ENCODE measurements around the gene ZNF783. TPM values are rescaled to one million over a fixed set of nuclear protein-coding genes. Genes with fewer than 3 reads are reported as not detected.
A peak's percentile ranks its signal among the peaks of the same experiment; 100 is the strongest.

The ZNF783 gene
- polyA plus RNA-seq, 1 donor (not counting 4 experiments of a cell fraction or from before 2014, with no cell fraction given) = 4.2 TPM

- Histone ChIP-seq H3K4me1 (ENCODE audit: control insufficient read depth, extremely low read depth, insufficient read depth, low read length) (peaks cover 27% of the 10 kb centered on the region), H3K4me2 (ENCODE audit: control insufficient read depth, extremely low read depth, insufficient read depth, low read depth, low read length) (peak overlapping the region; percentile 85), H3K27me3 (ENCODE audit: control insufficient read depth, extremely low read depth, insufficient read depth, low read length) (no peaks in the 10 kb centered on the region), H3K9me3 (ENCODE audit: control insufficient read depth, low read depth, low read length) (no peaks in the 10 kb centered on the region), H3K9me1 (ENCODE audit: control insufficient read depth, extremely low read depth, insufficient read depth, low read length) (no peaks in the 10 kb centered on the region), H4K20me1 (ENCODE audit: control insufficient read depth, extremely low read depth, insufficient read depth, low read length) (no peaks in the 10 kb centered on the region), H3K79me2 (ENCODE audit: control insufficient read depth, insufficient read depth, low read length) (peaks cover 4% of the 10 kb centered on the region), H2AFZ (ENCODE audit: control insufficient read depth, low read length) (peak overlapping the region; percentile 77), H3K9ac (ENCODE audit: control insufficient read depth, extremely low read depth, insufficient read depth, low read length) (peak overlapping the region; percentile 84), H3K36me3 (ENCODE audit: control insufficient read depth in 2 of 2, extremely low read depth in 1 of 2, insufficient read depth in 2 of 2, low read length in 2 of 2) (peaks cover 2 to 11% of the 10 kb centered on the region in 2 experiments), H3K27ac (ENCODE audit: control insufficient read depth, insufficient read depth, low read length) (peak overlapping the region; percentile 74), H3K4me3 (ENCODE audit: control insufficient read depth in 2 of 3, extremely low read depth in 1 of 3, insufficient read depth in 2 of 3, low read depth in 1 of 3, low read length in 3 of 3) (peak overlapping the region; percentile 45 to 78 (median 47))
- dilution Hi-C loops (cut with MboI; ENCODE audit: extremely low pct_ligation_motif_present, low sequenced_read_pairs) = no loop called here
- peak; percentile 52 for FAIRE-seq
- no peak for TF ChIP-seq EZH2 (IDR thresholded peaks at IDR 0.05; ENCODE audit: low read length)
- no peak for TF ChIP-seq CTCF (optimal IDR thresholded peaks at IDR 0.05 in 1 of 3, IDR thresholded peaks at IDR 0.05 in 1 of 3, conservative IDR thresholded peaks at IDR 0.05 in 1 of 3; ENCODE audit: extremely low read depth in 1 of 3, insufficient read depth in 2 of 3, low read length in 3 of 3)
- DNase-seq (ENCODE audit: low read depth, low spot score) = no peak
These were observed 624 bp upstream of the ZNF783 start for GRCh38 chr7:149261316-149261828.

- no peaks in the 10 kb centered on the region for H4K20me1 ChIP-seq (ENCODE audit: control insufficient read depth, extremely low read depth, insufficient read depth, low read length)
- no peak overlapping the region for H2AFZ ChIP-seq (ENCODE audit: control insufficient read depth, low read length)
- H3K27me3 ChIP-seq (ENCODE audit: control insufficient read depth, extremely low read depth, insufficient read depth, low read length) = no peaks in the 10 kb centered on the region
- H3K79me2 ChIP-seq (ENCODE audit: control insufficient read depth, insufficient read depth, low read length) = peaks cover 4% of the 10 kb centered on the region
- H3K9me3 ChIP-seq (ENCODE audit: control insufficient read depth, low read depth, low read length) = no peaks in the 10 kb centered on the region
- dilution Hi-C loops (cut with MboI; ENCODE audit: extremely low pct_ligation_motif_present, low sequenced_read_pairs) = no loop called here
- no peak for TF ChIP-seq CTCF (optimal IDR thresholded peaks at IDR 0.05 in 1 of 3, IDR thresholded peaks at IDR 0.05 in 1 of 3, conservative IDR thresholded peaks at IDR 0.05 in 1 of 3; ENCODE audit: extremely low read depth in 1 of 3, insufficient read depth in 2 of 3, low read length in 3 of 3)
- no peak for TF ChIP-seq EZH2 (IDR thresholded peaks at IDR 0.05; ENCODE audit: low read length)
- H3K4me1 ChIP-seq (ENCODE audit: control insufficient read depth, extremely low read depth, insufficient read depth, low read length) = peaks cover 7% of the 10 kb centered on the region
- H3K9ac ChIP-seq (ENCODE audit: control insufficient read depth, extremely low read depth, insufficient read depth, low read length) = no peak overlapping the region
- DNase-seq (ENCODE audit: low read depth, low spot score) (no peak), FAIRE-seq (no peak)
- H3K9me1 ChIP-seq (ENCODE audit: control insufficient read depth, extremely low read depth, insufficient read depth, low read length) = no peaks in the 10 kb centered on the region
- H3K4me3 ChIP-seq (ENCODE audit: control insufficient read depth in 2 of 3, extremely low read depth in 1 of 3, insufficient read depth in 2 of 3, low read depth in 1 of 3, low read length in 3 of 3) = no peak overlapping the region
- peaks cover 9 to 26% of the 10 kb centered on the region in 2 experiments for H3K36me3 ChIP-seq (ENCODE audit: control insufficient read depth in 2 of 2, extremely low read depth in 1 of 2, insufficient read depth in 2 of 2, low read length in 2 of 2)
- H3K27ac ChIP-seq (ENCODE audit: control insufficient read depth, insufficient read depth, low read length) = no peak overlapping the region
- H3K4me2 ChIP-seq (ENCODE audit: control insufficient read depth, extremely low read depth, insufficient read depth, low read depth, low read length) = no peak overlapping the region
These were observed 4.5 kb downstream of the ZNF783 start for GRCh38 chr7:149266451-149266850.
